HepG2 (cell line): ENCODE data around the gene TNRC18. TPM values are rescaled to one million over a fixed set of nuclear protein-coding genes. Genes with fewer than 3 reads are reported as not detected.

Source experiments
- ARID2 ChIP-seq: sonication (generic); formaldehyde crosslinking; IDR thresholded peaks from 2 replicates; pipeline ENCODE4 v1.8.1; 2022; ENCODE audit warnings: mild to moderate bottlenecking, missing genetic modification reagents, borderline replicate concordance
- BHLHE40 ChIP-seq: IDR thresholded peaks from 2 replicates; pipeline ENCODE4 v1.6.1; 2011; ENCODE audit warnings: low read length, improper control_type of control experiment
- CREB1 ChIP-seq, 2 experiments: fragments of 450-650 bp in 1 of 2; IDR thresholded peaks; 2 replicates each; pipeline ENCODE4 v1.6.1; 2016 to 2017; ENCODE audit warnings: control low read depth in 1 of 2, mild to moderate bottlenecking in 1 of 2, missing compliant biosample characterization in 1 of 2, missing genetic modification characterization in 1 of 2
- DNMT3B ChIP-seq: conservative IDR thresholded peaks from 2 replicates; pipeline ENCODE4 v1.6.1; 2016; ENCODE audit warnings: missing biosample characterization, control low read depth
- ESRRA ChIP-seq: sonication (generic); formaldehyde crosslinking; IDR thresholded peaks from 2 replicates; pipeline ENCODE4 v1.5.1; 2020; ENCODE audit warnings: mild to moderate bottlenecking, low read depth, missing genetic modification reagents
- HDAC2 ChIP-seq: sonication (generic); formaldehyde crosslinking; IDR thresholded peaks from 2 replicates; pipeline ENCODE4 v1.4.0; 2020; ENCODE audit warnings: missing genetic modification reagents
- HNRNPH1 ChIP-seq: fragments of 200-400 bp; formaldehyde crosslinking; optimal IDR thresholded peaks from 2 replicates; pipeline ENCODE3; 2017; ENCODE audit warnings: mild to moderate bottlenecking, low read depth, low read length
- KLF6 ChIP-seq: IDR thresholded peaks from 2 replicates; pipeline ENCODE4 v1.8.0; 2016; ENCODE audit warnings: missing biosample characterization, missing genetic modification reagents
- RCOR2 ChIP-seq: IDR thresholded peaks from 2 replicates; pipeline ENCODE4 v1.6.1; 2016; ENCODE audit warnings: missing biosample characterization, missing genetic modification reagents
- REL ChIP-seq: sonication (generic); formaldehyde crosslinking; conservative IDR thresholded peaks from 2 replicates; pipeline ENCODE4 v1.8.0; 2022; ENCODE audit warnings: mild to moderate bottlenecking, missing genetic modification reagents, moderate library complexity
- RELA ChIP-seq: sonication (generic); formaldehyde crosslinking; IDR thresholded peaks from 2 replicates; pipeline ENCODE4 v1.4.0; 2020; ENCODE audit warnings: missing genetic modification reagents
- SAP130 ChIP-seq: IDR thresholded peaks from 2 replicates; pipeline ENCODE4 v1.6.1; 2016; ENCODE audit warnings: low read depth
- SRSF1 ChIP-seq: fragments of 200-400 bp; formaldehyde crosslinking; optimal IDR thresholded peaks from 2 replicates; pipeline ENCODE3; 2017; ENCODE audit warnings: mild to moderate bottlenecking, low read depth, low read length, moderate library complexity
- SRSF4 ChIP-seq: fragments of 200-400 bp; formaldehyde crosslinking; IDR thresholded peaks from one replicate; pipeline ENCODE4 v1.6.1; 2018; ENCODE audit warnings: mild to moderate bottlenecking, low read depth, low read length, moderate library complexity; ENCODE audit not compliant: poor library complexity, severe bottlenecking
- WIZ ChIP-seq: sonication (generic); formaldehyde crosslinking; IDR thresholded peaks from 2 replicates; pipeline ENCODE4 v1.5.1; 2020; ENCODE audit warnings: mild to moderate bottlenecking, missing genetic modification reagents
- XRCC5 ChIP-seq: fragments of 200-400 bp; formaldehyde crosslinking; optimal IDR thresholded peaks from 2 replicates; pipeline ENCODE3; 2017; ENCODE audit warnings: mild to moderate bottlenecking, low read length
- YEATS4 ChIP-seq: sonication (generic); formaldehyde crosslinking; IDR thresholded peaks from 2 replicates; pipeline ENCODE4 v1.4.0; 2020; ENCODE audit warnings: missing genetic modification reagents, borderline replicate concordance
- ZNF10 ChIP-seq: sonication (generic); formaldehyde crosslinking; IDR thresholded peaks from 2 replicates; pipeline ENCODE4 v1.4.0; 2020; ENCODE audit warnings: mild to moderate bottlenecking, low read depth, missing genetic modification reagents, borderline replicate concordance
- ZNF24 ChIP-seq: fragments of 450-650 bp; IDR thresholded peaks from 2 replicates; pipeline ENCODE4 v1.6.1; 2017; ENCODE audit warnings: antibody characterized with exemption, mild to moderate bottlenecking
- ZNF460 ChIP-seq: sonication (generic); formaldehyde crosslinking; IDR thresholded peaks from 2 replicates; pipeline ENCODE4 v1.5.1; 2020; ENCODE audit warnings: missing genetic modification reagents, mild to moderate bottlenecking, borderline replicate concordance
- ZNF672 ChIP-seq: sonication (generic); formaldehyde crosslinking; IDR thresholded peaks from 2 replicates; pipeline ENCODE4 v1.8.1; 2022; ENCODE audit warnings: missing genetic modification reagents
- ZNF747 ChIP-seq: sonication (generic); formaldehyde crosslinking; IDR thresholded peaks from 2 replicates; pipeline ENCODE4 v1.8.1; 2023; ENCODE audit warnings: missing genetic modification reagents, mild to moderate bottlenecking, borderline replicate concordance
- ZSCAN20 ChIP-seq: sonication (generic); formaldehyde crosslinking; IDR thresholded peaks from 2 replicates; pipeline ENCODE4 v1.4.0; 2020; ENCODE audit warnings: missing genetic modification reagents, mild to moderate bottlenecking, borderline replicate concordance
- polyA plus RNA-seq, 8 experiments: library from polyadenylated mRNA; depleted of rRNA in 3 of 8; stranded (reverse) in 7 of 8; unstranded in 1 of 8; fragments of >200 nt; fragmentation: Illumina TruSeq in 4 of 8; extraction: Trizol in 4 of 8; gene quantifications; 2 replicates each; pipeline versions ENCODE4 v1.2.1 to v1.2.3, GENCODE V29; 2011 to 2016; ENCODE audit warnings: low read depth in 4 of 8, missing spikeins in 1 of 8, mixed read lengths in 1 of 8; ENCODE audit not compliant: insufficient read depth in 1 of 8
- total RNA-seq, 5 experiments: library from RNA; depleted of rRNA; stranded (reverse); fragments of >200 nt; fragmentation: Illumina TruSeq; extraction: Trizol; gene quantifications; 2 replicates each; pipeline ENCODE4 v1.2.3, GENCODE V29; 2016; ENCODE audit warnings: low read depth in 1 of 5
- TF ChIP-seq, protein P1 (sequence below): sonication (generic); formaldehyde crosslinking; IDR thresholded peaks from 2 replicates; pipeline ENCODE4 v1.9.0; 2021; ENCODE audit warnings: missing genetic modification reagents, borderline replicate concordance
- TF ChIP-seq, protein P2 (sequence below): sonication (generic); formaldehyde crosslinking; IDR thresholded peaks from 2 replicates; pipeline ENCODE4 v1.8.1; 2022; ENCODE audit warnings: mild to moderate bottlenecking, missing genetic modification reagents
- TF ChIP-seq, protein P3 (sequence below): IDR thresholded peaks from 2 replicates; pipeline ENCODE4 v1.6.1; 2016; ENCODE audit warnings: low read depth, control low read depth

TNRC18 gene
- total and polyA plus RNA-seq, 2 of the 13 experiments (the other 11 are each of a cell fraction or from before 2014, with no cell fraction given): 11.7 to 17.4 TPM

DNA sequence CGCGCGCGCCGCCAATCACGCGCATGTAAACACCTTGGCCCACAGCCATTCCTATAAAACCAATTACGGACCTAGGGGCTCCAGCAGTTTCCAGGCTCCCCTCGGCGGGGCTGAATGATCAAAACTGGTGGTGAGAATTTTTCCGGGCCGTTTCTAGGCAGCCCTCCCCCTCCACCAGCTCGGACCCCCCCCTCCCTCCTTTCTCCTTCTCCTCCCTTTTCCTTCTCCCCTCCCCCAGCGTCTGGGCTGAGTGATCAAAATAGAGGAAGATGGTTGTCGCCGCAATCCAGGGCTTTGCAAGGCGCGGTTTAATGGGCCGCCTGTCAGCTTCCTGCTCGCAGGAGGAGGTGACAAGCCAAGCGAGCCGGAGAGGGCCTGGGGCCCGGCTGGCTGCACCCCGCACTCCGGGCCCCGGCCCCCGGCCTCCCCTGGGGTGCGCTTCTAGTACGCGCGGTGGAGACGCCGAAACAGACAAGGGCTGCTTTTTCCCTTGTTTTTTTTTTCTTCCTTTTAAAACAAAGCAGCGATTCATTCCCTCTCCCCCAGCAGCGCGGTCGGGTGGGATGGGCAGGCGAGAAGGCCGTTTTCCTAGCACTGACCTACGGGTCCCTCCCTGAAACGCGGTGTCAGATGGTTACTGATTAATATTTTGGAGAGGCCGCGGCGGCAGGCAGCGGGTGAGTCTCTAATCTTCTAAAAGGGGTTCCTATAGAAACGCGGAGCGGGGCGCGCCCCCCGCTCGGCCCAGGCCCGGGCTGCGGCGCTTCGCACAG is 528 bp upstream of the TNRC18 start (continued):
- TF ChIP-seq ZSCAN20 (CRISPR knock-in tag) (peak; percentile 24; the same call in 1 of the 2 replicates), SRSF1 (peak; percentile 79), HDAC2 (CRISPR knock-in tag) (0 out of 2 replicates have a peak, but pooled peaks have one; percentile 12), RELA (CRISPR knock-in tag) (no peak), WIZ (no peak), ESRRA (CRISPR knock-in tag) (no peak), ZNF747 (no peak), ZNF10 (CRISPR knock-in tag) (no peak), CREB1 (IDR thresholded peaks at IDR 0.05) (no peak), CREB1 (CRISPR knock-in tag; IDR thresholded peaks at IDR 0.05) (peak; percentile 34; the same call in 1 of the 2 replicates), SAP130 (peak; percentile 64; the same call in 1 of the 2 replicates), ARID2 (CRISPR knock-in tag) (no peak), HNRNPH1 (peak; percentile 3), ZNF24 (no peak), DNMT3B (CRISPR knock-in tag) (no peak; the same call in 1 of the 2 replicates), YEATS4 (CRISPR knock-in tag) (peak; percentile 51; the same call in 1 of the 2 replicates), XRCC5 (peak; percentile 27), SRSF4 (no peak), KLF6 (CRISPR knock-in tag) (peak; percentile 52; the same call in 1 of the 2 replicates), RCOR2 (CRISPR knock-in tag) (no peak), ZNF460 (no peak), REL (CRISPR knock-in tag) (no peak), ZNF672 (CRISPR knock-in tag) (no peak), BHLHE40 (no peak)
- TF ChIP-seq, protein P1, sequence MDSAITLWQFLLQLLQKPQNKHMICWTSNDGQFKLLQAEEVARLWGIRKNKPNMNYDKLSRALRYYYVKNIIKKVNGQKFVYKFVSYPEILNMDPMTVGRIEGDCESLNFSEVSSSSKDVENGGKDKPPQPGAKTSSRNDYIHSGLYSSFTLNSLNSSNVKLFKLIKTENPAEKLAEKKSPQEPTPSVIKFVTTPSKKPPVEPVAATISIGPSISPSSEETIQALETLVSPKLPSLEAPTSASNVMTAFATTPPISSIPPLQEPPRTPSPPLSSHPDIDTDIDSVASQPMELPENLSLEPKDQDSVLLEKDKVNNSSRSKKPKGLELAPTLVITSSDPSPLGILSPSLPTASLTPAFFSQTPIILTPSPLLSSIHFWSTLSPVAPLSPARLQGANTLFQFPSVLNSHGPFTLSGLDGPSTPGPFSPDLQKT (CRISPR knock-in tag): no peak
- TF ChIP-seq, protein P2, sequence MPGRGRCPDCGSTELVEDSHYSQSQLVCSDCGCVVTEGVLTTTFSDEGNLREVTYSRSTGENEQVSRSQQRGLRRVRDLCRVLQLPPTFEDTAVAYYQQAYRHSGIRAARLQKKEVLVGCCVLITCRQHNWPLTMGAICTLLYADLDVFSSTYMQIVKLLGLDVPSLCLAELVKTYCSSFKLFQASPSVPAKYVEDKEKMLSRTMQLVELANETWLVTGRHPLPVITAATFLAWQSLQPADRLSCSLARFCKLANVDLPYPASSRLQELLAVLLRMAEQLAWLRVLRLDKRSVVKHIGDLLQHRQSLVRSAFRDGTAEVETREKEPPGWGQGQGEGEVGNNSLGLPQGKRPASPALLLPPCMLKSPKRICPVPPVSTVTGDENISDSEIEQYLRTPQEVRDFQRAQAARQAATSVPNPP (CRISPR knock-in tag): no peak
- TF ChIP-seq, protein P3, sequence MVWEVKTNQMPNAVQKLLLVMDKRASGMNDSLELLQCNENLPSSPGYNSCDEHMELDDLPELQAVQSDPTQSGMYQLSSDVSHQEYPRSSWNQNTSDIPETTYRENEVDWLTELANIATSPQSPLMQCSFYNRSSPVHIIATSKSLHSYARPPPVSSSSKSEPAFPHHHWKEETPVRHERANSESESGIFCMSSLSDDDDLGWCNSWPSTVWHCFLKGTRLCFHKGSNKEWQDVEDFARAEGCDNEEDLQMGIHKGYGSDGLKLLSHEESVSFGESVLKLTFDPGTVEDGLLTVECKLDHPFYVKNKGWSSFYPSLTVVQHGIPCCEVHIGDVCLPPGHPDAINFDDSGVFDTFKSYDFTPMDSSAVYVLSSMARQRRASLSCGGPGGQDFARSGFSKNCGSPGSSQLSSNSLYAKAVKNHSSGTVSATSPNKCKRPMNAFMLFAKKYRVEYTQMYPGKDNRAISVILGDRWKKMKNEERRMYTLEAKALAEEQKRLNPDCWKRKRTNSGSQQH (CRISPR knock-in tag): 0 out of 2 replicates have a peak, but pooled peaks have one; percentile 15
